H1 (cell line): ENCODE results near the gene DYTN. TPM values are rescaled to one million over a fixed set of nuclear protein-coding genes. Genes with fewer than 3 reads are reported as not detected.
"Not testable (repeated sequence)": the region's sequence is repeated elsewhere in the genome, so short reads cannot be mapped to it uniquely, and the experiment has no call there.

Source experiments
- CTCF ChIA-PET: fragments of 300-600 bp; sonication (Branson Sonifier 250); formaldehyde crosslinking; loops from one replicate; lab custom pipeline; 2021; ENCODE audit not compliant: partially characterized antibody; lab: Charles Lee
- POLR2A ChIA-PET: fragments of 300-600 bp; sonication (Branson Sonifier 250); formaldehyde crosslinking; loops from one replicate; lab custom pipeline; 2021; ENCODE audit warnings: inconsistent platforms; ENCODE audit not compliant: partially characterized antibody; lab: Charles Lee
- DNase-seq, 2 experiments: peaks; one replicate each; pipeline versions ENCODE4 v3.0.0 to v3.0.0-alpha.2; 2010 to 2022; ENCODE audit warnings: low spot score in 2 of 2, low read depth in 1 of 2, mixed read lengths in 1 of 2
- FAIRE-seq: peaks from 2 replicates; lab custom pipeline; 2011; peaks lifted over from hg19 to GRCh38; lab: Jason Lieb, UNC
- H2AFZ ChIP-seq: 2 replicates; pipeline ENCODE4 v1.8.1; 2012; ENCODE audit warnings: low read length, inconsistent platforms
- H2AK5ac ChIP-seq: 2 replicates; pipeline ENCODE4 v1.6.1; 2013; ENCODE audit warnings: low read depth, low read length
- H2BK120ac ChIP-seq: replicated peaks from 2 replicates; pipeline ENCODE3; 2013; ENCODE audit warnings: low read depth, low read length, inconsistent platforms
- H2BK12ac ChIP-seq: 2 replicates; pipeline ENCODE4 v1.6.1; 2013; ENCODE audit warnings: low read depth, low read length
- H2BK15ac ChIP-seq: 2 replicates; pipeline ENCODE4 v1.6.1; 2013; ENCODE audit warnings: low read length
- H2BK20ac ChIP-seq: 2 replicates; pipeline ENCODE4 v1.6.1; 2013; ENCODE audit warnings: low read length
- H2BK5ac ChIP-seq: 2 replicates; pipeline ENCODE4 v1.6.1; 2013; ENCODE audit warnings: low read depth, low read length
- H3K14ac ChIP-seq: 2 replicates; pipeline ENCODE4 v1.6.1; 2013; ENCODE audit warnings: inconsistent platforms; ENCODE audit not compliant: insufficient read length
- H3K18ac ChIP-seq: 2 replicates; pipeline ENCODE4 v1.6.1; 2013; ENCODE audit warnings: low read length; ENCODE audit errors: extremely low read depth
- H3K23ac ChIP-seq: 2 replicates; pipeline ENCODE4 v1.6.1; 2013; ENCODE audit warnings: inconsistent platforms; ENCODE audit not compliant: insufficient read length
- H3K23me2 ChIP-seq: 2 replicates; pipeline ENCODE4 v1.6.1; 2013; ENCODE audit warnings: low read depth, low read length
- H3K27ac ChIP-seq: 2 replicates; pipeline ENCODE4 v1.6.1; 2011; ENCODE audit warnings: low read depth, low read length, inconsistent platforms
- H3K27me3 ChIP-seq, 4 experiments: replicated peaks in 1 of 4; 1 replicate in 1 of 4; 2 replicates in 3 of 4; pipeline versions ENCODE4 v1.6.1 to v1.8.1; 2011 to 2013; ENCODE audit warnings: low read length in 3 of 4, mild to moderate bottlenecking in 3 of 4, inconsistent platforms in 2 of 4, mixed read lengths in 2 of 4, moderate library complexity in 1 of 4; ENCODE audit not compliant: control insufficient read depth in 3 of 4, insufficient read depth in 3 of 4; ENCODE audit errors: extremely low read depth in 1 of 4
- H3K36me3 ChIP-seq, 4 experiments: 2 replicates each; pipeline versions ENCODE4 v1.6.1 to v1.8.1; 2011 to 2013; ENCODE audit warnings: mild to moderate bottlenecking in 4 of 4, low read length in 3 of 4, moderate library complexity in 2 of 4, control low read depth in 1 of 4, inconsistent platforms in 1 of 4; ENCODE audit not compliant: insufficient read depth in 4 of 4, control insufficient read depth in 2 of 4
- H3K4ac ChIP-seq: replicated peaks from 2 replicates; pipeline ENCODE3; 2013; ENCODE audit warnings: low read length, low read depth, mixed read lengths, inconsistent platforms; ENCODE audit not compliant: insufficient read length
- H3K4me1 ChIP-seq, 4 experiments: replicated peaks in 1 of 4; 1 replicate in 1 of 4; 2 replicates in 3 of 4; pipeline versions ENCODE4 v1.6.1 to v1.8.1; 2011 to 2013; ENCODE audit warnings: low read length in 3 of 4, inconsistent platforms in 2 of 4, mixed read lengths in 1 of 4; ENCODE audit not compliant: insufficient read depth in 4 of 4, control insufficient read depth in 3 of 4
- H3K4me2 ChIP-seq, 2 experiments: 2 replicates each; pipeline versions ENCODE4 v1.6.1 to v1.8.1; 2011 to 2013; ENCODE audit warnings: low read depth in 2 of 2, low read length in 2 of 2, control low read depth in 1 of 2, inconsistent platforms in 1 of 2, mild to moderate bottlenecking in 1 of 2; ENCODE audit not compliant: insufficient read depth in 1 of 2
- H3K4me3 ChIP-seq, 4 experiments: fragments of 200-600, 300-600 bp in 1 of 4; sonication (generic), shearing (Covaris generic), sonication (Bioruptor Twin) in 1 of 4; 2 replicates each; pipeline versions ENCODE4 v1.5.1 to v1.8.1; 2011 to 2016; ENCODE audit warnings: low read length in 4 of 4, low read depth in 3 of 4, control low read depth in 2 of 4, inconsistent platforms in 2 of 4, mild to moderate bottlenecking in 2 of 4, mixed read lengths in 1 of 4, moderate library complexity in 1 of 4; ENCODE audit not compliant: insufficient read depth in 2 of 4; ENCODE audit errors: extremely low read depth in 1 of 4
- H3K56ac ChIP-seq: replicated peaks from 2 replicates; pipeline ENCODE3; 2013; ENCODE audit warnings: low read depth, mild to moderate bottlenecking, mixed read lengths, low read length, inconsistent platforms; ENCODE audit not compliant: insufficient read length
- H3K79me1 ChIP-seq: 2 replicates; pipeline ENCODE4 v1.6.1; 2013; ENCODE audit warnings: low read depth, low read length, control low read depth
- H3K79me2 ChIP-seq, 2 experiments: 2 replicates each; pipeline versions ENCODE4 v1.6.1 to v1.8.1; 2012 to 2013; ENCODE audit warnings: low read length in 2 of 2, mild to moderate bottlenecking in 2 of 2, inconsistent platforms in 1 of 2; ENCODE audit not compliant: insufficient read depth in 2 of 2, control insufficient read depth in 1 of 2
- H3K9ac ChIP-seq, 4 experiments: replicated peaks in 1 of 4; 1 replicate in 1 of 4; 2 replicates in 3 of 4; pipeline versions ENCODE4 v1.6.1 to v1.8.1; 2011 to 2013; ENCODE audit warnings: low read depth in 3 of 4, low read length in 3 of 4, control low read depth in 2 of 4, mild to moderate bottlenecking in 2 of 4, moderate library complexity in 2 of 4, inconsistent platforms in 1 of 4; ENCODE audit errors: extremely low read depth in 1 of 4
- H3K9me3 ChIP-seq, 2 experiments: 2 replicates each; pipeline versions ENCODE4 v1.6.1 to v1.8.1; 2012 to 2013; ENCODE audit warnings: mild to moderate bottlenecking in 2 of 2, moderate library complexity in 2 of 2, control low read depth in 1 of 2, inconsistent platforms in 1 of 2, low read depth in 1 of 2, low read length in 1 of 2, mixed read lengths in 1 of 2; ENCODE audit not compliant: insufficient read depth in 2 of 2
- H4K20me1 ChIP-seq, 2 experiments: replicated peaks in 1 of 2; 2 replicates each; pipeline versions ENCODE3 to v1.8.1; 2011 to 2013; ENCODE audit warnings: inconsistent platforms in 2 of 2, low read length in 2 of 2, mild to moderate bottlenecking in 1 of 2; ENCODE audit not compliant: insufficient read depth in 2 of 2, control insufficient read depth in 1 of 2
- H4K5ac ChIP-seq: 2 replicates; pipeline ENCODE4 v1.6.1; 2013; ENCODE audit warnings: low read length, low read depth, mixed read lengths, inconsistent platforms; ENCODE audit not compliant: insufficient read length
- H4K8ac ChIP-seq: 2 replicates; pipeline ENCODE4 v1.8.0; 2013; ENCODE audit warnings: mild to moderate bottlenecking, moderate library complexity, low read length, inconsistent platforms; ENCODE audit not compliant: insufficient read depth; ENCODE audit errors: extremely low read depth
- H4K91ac ChIP-seq: replicated peaks from 2 replicates; pipeline ENCODE3; 2013; ENCODE audit warnings: low read length, mixed read lengths, inconsistent platforms; ENCODE audit not compliant: insufficient read length
- POLR2AphosphoS5 ChIP-seq: IDR thresholded peaks from 2 replicates; pipeline ENCODE4 v1.6.1; 2011; ENCODE audit warnings: low read depth, low read length
- TCF12 ChIP-seq: IDR thresholded peaks from 2 replicates; pipeline ENCODE4 v1.6.1; 2011; ENCODE audit warnings: low read depth, mild to moderate bottlenecking, low read length
- WGBS, 2 experiments: shearing (Covaris generic) in 1 of 2; methylation state at CpG; one replicate each; pipeline versions ENCODE4 v1.1.6 to v1.1.7; 2013 to 2015; ENCODE audit warnings: low lambda C conversion rate in 2 of 2, mixed read lengths in 2 of 2, inconsistent platforms in 1 of 2, low coverage in 1 of 2, missing lambda C conversion rate in 1 of 2; ENCODE audit not compliant: insufficient replicate concordance in 2 of 2, insufficient coverage in 1 of 2, insufficient read length in 1 of 2; ENCODE audit errors: extremely low coverage in 1 of 2, missing lambda C conversion rate in 1 of 2; 5-methylcytosine and 5-hydroxymethylcytosine counted together
- polyA plus RNA-seq, 7 experiments: library from polyadenylated mRNA; depleted of rRNA in 3 of 7; stranded (reverse) in 5 of 7; unstranded in 2 of 7; fragments of >200 nt in 5 of 7; fragments of 200-250 nt in 2 of 7; gene quantifications; 1 replicate in 5 of 7; 2 replicates in 1 of 7; 4 replicates in 1 of 7; pipeline versions ENCODE4 v1.2.1 to v1.2.3, GENCODE V29; 2011 to 2013; ENCODE audit warnings: missing spikeins in 2 of 7, mixed read lengths in 2 of 7
- total RNA-seq: library from RNA; stranded (reverse); fragmentation: NEBNext Ultra II Directional; extraction: Animal tissue kit (Norgen Biotek cat#: 25700); gene quantifications from 2 replicates; pipeline ENCODE4 v1.2.1, GENCODE V29; 2021

DYTN gene
- total and polyA plus RNA-seq, 2 of the 8 experiments (the other 6 are each of a cell fraction or from before 2014, with no cell fraction given) = not detected

- 81% methylated on average over 4 of the region's 4 CpGs; no CpG with 5 or more reads in 1 of the 2 experiments for WGBS, 2 experiments
- not testable (repeated sequence) for H2AK5ac ChIP-seq, H2BK20ac ChIP-seq
Observed at GRCh38 chr2:206715183-206715582, 3.0 kb downstream of the DYTN start.

More at GRCh38 chr2:206715183-206715582, 3.0 kb downstream of the DYTN start:
- H3K4me1 ChIP-seq, H2BK120ac ChIP-seq, H2BK12ac ChIP-seq, H2AFZ ChIP-seq, H3K79me1 ChIP-seq, H3K4me3 ChIP-seq, H3K79me2 ChIP-seq, H3K27ac ChIP-seq, H4K20me1 ChIP-seq, H3K56ac ChIP-seq, H4K8ac ChIP-seq, H3K9ac ChIP-seq, H3K23ac ChIP-seq, H3K9me3 ChIP-seq, H3K36me3 ChIP-seq, DNase-seq, H3K27me3 ChIP-seq, FAIRE-seq, POLR2A ChIA-PET, H2BK15ac ChIP-seq, H3K18ac ChIP-seq, H3K4me2 ChIP-seq, H3K14ac ChIP-seq, H3K4ac ChIP-seq, H2BK5ac ChIP-seq, H4K91ac ChIP-seq, H4K5ac ChIP-seq, H3K23me2 ChIP-seq: not testable (repeated sequence)
- TF ChIP-seq TCF12 (peak; percentile 79; the same call in 1 of the 2 replicates), POLR2AphosphoS5 (peak; percentile 47; the same call in 1 of the 2 replicates)
- CTCF ChIA-PET = interaction anchor here (0.7 to 1.4 kb wide), 2 partner anchors 88 to 223 kb away, joined by 3 read pairs; no protein-coding TSS in a partner anchor
